ENCODE measurements around the gene MYO9A. TPM values are rescaled to one million over a fixed set of nuclear protein-coding genes. Genes with fewer than 3 reads are reported as not detected.
A peak's percentile ranks its signal among the peaks of the same experiment; 100 is the strongest.

MYO9A gene
- polyA plus RNA-seq, 4 donors: 1.6 to 10.1 (median 2.6) TPM

- no peaks in the 10 kb centered on the region for H3K9me3 ChIP-seq (ENCODE audit: control insufficient read depth in 2 of 2, insufficient read depth in 1 of 2, low read depth in 1 of 2, low read length in 1 of 2)
- H3K36me3 ChIP-seq (ENCODE audit: control insufficient read depth in 3 of 3, insufficient read depth in 2 of 3, low read depth in 1 of 3, low read length in 3 of 3): no peaks in the 10 kb centered on the region
- DNase-seq (peak; percentile 31 to 37), FAIRE-seq (no peak)
- peaks cover 0 to 2% (median 0%) of the 10 kb centered on the region in 3 donors for H3K4me1 ChIP-seq (ENCODE audit: control insufficient read depth in 3 of 3, insufficient read depth in 2 of 3, low read depth in 1 of 3, low read length in 2 of 3)
- H3K4me3 ChIP-seq (ENCODE audit: low read depth in 1 of 3, low read length in 3 of 3): no peak overlapping the region
- H3K27me3 ChIP-seq (ENCODE audit: control insufficient read depth in 3 of 3, insufficient read depth in 3 of 3, low read length in 3 of 3): no peaks in the 10 kb centered on the region
- 17 to 35% (median 24%) methylated on average over 4 of the region's 4 CpGs for WGBS, 3 donors
- no peak overlapping the region for H3K27ac ChIP-seq (ENCODE audit: low read depth in 1 of 3, low read length in 2 of 3)
These were observed 23.5 kb upstream of the MYO9A start for GRCh38 chr15:72141171-72142084.

- no peaks in the 10 kb centered on the region for H3K9me3 ChIP-seq (ENCODE audit: control insufficient read depth in 2 of 2, insufficient read depth in 1 of 2, low read depth in 1 of 2, low read length in 1 of 2)
- FAIRE-seq: no peak
These were observed 22.1 kb upstream of the MYO9A start for GRCh38 chr15:72140088-72140487.

GRCh38 chr15:72139667-72140066 is 21.7 kb upstream of the MYO9A start:
- no peak for FAIRE-seq

More at GRCh38 chr15:72140088-72140487, 22.1 kb upstream of the MYO9A start:
- H3K4me3 ChIP-seq (ENCODE audit: low read depth in 1 of 3, low read length in 3 of 3): no peak overlapping the region
- no peak for DNase-seq
- 89 to 92% (median 90%) methylated on average over 3 of the region's 3 CpGs for WGBS, 3 donors
- H3K27me3 ChIP-seq (ENCODE audit: control insufficient read depth in 3 of 3, insufficient read depth in 3 of 3, low read length in 3 of 3): no peaks in the 10 kb centered on the region
- no peaks in the 10 kb centered on the region for H3K36me3 ChIP-seq (ENCODE audit: control insufficient read depth in 3 of 3, insufficient read depth in 2 of 3, low read depth in 1 of 3, low read length in 3 of 3)
- H3K4me1 ChIP-seq (ENCODE audit: control insufficient read depth in 3 of 3, insufficient read depth in 2 of 3, low read depth in 1 of 3, low read length in 2 of 3): peaks cover 0 to 2% (median 0%) of the 10 kb centered on the region in 3 donors
- no peak overlapping the region for H3K27ac ChIP-seq (ENCODE audit: low read depth in 1 of 3, low read length in 2 of 3)

GRCh38 chr15:72136170-72137051 is 18.5 kb upstream of the MYO9A start:
- H3K4me1 ChIP-seq (ENCODE audit: control insufficient read depth in 3 of 3, insufficient read depth in 2 of 3, low read depth in 1 of 3, low read length in 2 of 3): peaks cover 0 to 2% (median 0%) of the 10 kb centered on the region in 3 donors
- no peak for FAIRE-seq
- no peaks in the 10 kb centered on the region for H3K36me3 ChIP-seq (ENCODE audit: control insufficient read depth in 3 of 3, insufficient read depth in 2 of 3, low read depth in 1 of 3, low read length in 3 of 3)
- 59 to 73% (median 69%) methylated on average over 4 of the region's 4 CpGs for WGBS, 3 donors
- DNase-seq: no peak
- no peak overlapping the region for H3K27ac ChIP-seq (ENCODE audit: low read depth in 1 of 3, low read length in 2 of 3)
- H3K27me3 ChIP-seq (ENCODE audit: control insufficient read depth in 3 of 3, insufficient read depth in 3 of 3, low read length in 3 of 3): no peaks in the 10 kb centered on the region
- no peaks in the 10 kb centered on the region for H3K9me3 ChIP-seq (ENCODE audit: control insufficient read depth in 2 of 2, insufficient read depth in 1 of 2, low read depth in 1 of 2, low read length in 1 of 2)
- no peak overlapping the region for H3K4me3 ChIP-seq (ENCODE audit: low read depth in 1 of 3, low read length in 3 of 3)

More at GRCh38 chr15:72139667-72140066, 21.7 kb upstream of the MYO9A start:
- no peak for DNase-seq
- peaks cover 0 to 2% (median 0%) of the 10 kb centered on the region in 3 donors for H3K4me1 ChIP-seq (ENCODE audit: control insufficient read depth in 3 of 3, insufficient read depth in 2 of 3, low read depth in 1 of 3, low read length in 2 of 3)
- WGBS, 3 donors: 94 to 97% (median 95%) methylated on average over 4 of the region's 4 CpGs
- no peaks in the 10 kb centered on the region for H3K9me3 ChIP-seq (ENCODE audit: control insufficient read depth in 2 of 2, insufficient read depth in 1 of 2, low read depth in 1 of 2, low read length in 1 of 2)
- no peaks in the 10 kb centered on the region for H3K36me3 ChIP-seq (ENCODE audit: control insufficient read depth in 3 of 3, insufficient read depth in 2 of 3, low read depth in 1 of 3, low read length in 3 of 3)
- no peak overlapping the region for H3K27ac ChIP-seq (ENCODE audit: low read depth in 1 of 3, low read length in 2 of 3)
- H3K4me3 ChIP-seq (ENCODE audit: low read depth in 1 of 3, low read length in 3 of 3): no peak overlapping the region
- H3K27me3 ChIP-seq (ENCODE audit: control insufficient read depth in 3 of 3, insufficient read depth in 3 of 3, low read length in 3 of 3): no peaks in the 10 kb centered on the region

GRCh38 chr15:72135719-72136118 is 17.8 kb upstream of the MYO9A start:
- Histone ChIP-seq H3K4me1 (ENCODE audit: control insufficient read depth in 3 of 3, insufficient read depth in 2 of 3, low read depth in 1 of 3, low read length in 2 of 3) (no peaks in the 10 kb centered on the region), H3K9me3 (ENCODE audit: control insufficient read depth in 2 of 2, insufficient read depth in 1 of 2, low read depth in 1 of 2, low read length in 1 of 2) (no peaks in the 10 kb centered on the region), H3K27me3 (ENCODE audit: control insufficient read depth in 3 of 3, insufficient read depth in 3 of 3, low read length in 3 of 3) (no peaks in the 10 kb centered on the region), H3K4me3 (ENCODE audit: low read depth in 1 of 3, low read length in 3 of 3) (no peak overlapping the region), H3K27ac (ENCODE audit: low read depth in 1 of 3, low read length in 2 of 3) (no peak overlapping the region), H3K36me3 (ENCODE audit: control insufficient read depth in 3 of 3, insufficient read depth in 2 of 3, low read depth in 1 of 3, low read length in 3 of 3) (no peaks in the 10 kb centered on the region)
- WGBS, 3 donors: 30 to 59% (median 54%) methylated on average over 2 of the region's 2 CpGs
- DNase-seq (no peak), FAIRE-seq (no peak)

- Histone ChIP-seq H3K36me3 (ENCODE audit: control insufficient read depth in 3 of 3, insufficient read depth in 2 of 3, low read depth in 1 of 3, low read length in 3 of 3) (no peaks in the 10 kb centered on the region), H3K27me3 (ENCODE audit: control insufficient read depth in 3 of 3, insufficient read depth in 3 of 3, low read length in 3 of 3) (no peaks in the 10 kb centered on the region), H3K9me3 (ENCODE audit: control insufficient read depth in 2 of 2, insufficient read depth in 1 of 2, low read depth in 1 of 2, low read length in 1 of 2) (no peaks in the 10 kb centered on the region), H3K4me3 (ENCODE audit: low read depth in 1 of 3, low read length in 3 of 3) (no peak overlapping the region), H3K27ac (ENCODE audit: low read depth in 1 of 3, low read length in 2 of 3) (no peak overlapping the region), H3K4me1 (ENCODE audit: control insufficient read depth in 3 of 3, insufficient read depth in 2 of 3, low read depth in 1 of 3, low read length in 2 of 3) (no peaks in the 10 kb centered on the region)
- FAIRE-seq (no peak), DNase-seq (no peak)
- WGBS, 3 donors: 91 to 97% (median 94%) methylated on average over 1 of the region's 1 CpG
These were observed 15.3 kb upstream of the MYO9A start for GRCh38 chr15:72133211-72133610.

- DNase-seq: no peak
- Histone ChIP-seq H3K27ac (ENCODE audit: low read depth in 1 of 3, low read length in 2 of 3) (no peak overlapping the region), H3K4me3 (ENCODE audit: low read depth in 1 of 3, low read length in 3 of 3) (no peak overlapping the region), H3K27me3 (ENCODE audit: control insufficient read depth in 3 of 3, insufficient read depth in 3 of 3, low read length in 3 of 3) (no peaks in the 10 kb centered on the region), H3K36me3 (ENCODE audit: control insufficient read depth in 3 of 3, insufficient read depth in 2 of 3, low read depth in 1 of 3, low read length in 3 of 3) (no peaks in the 10 kb centered on the region), H3K9me3 (ENCODE audit: control insufficient read depth in 2 of 2, insufficient read depth in 1 of 2, low read depth in 1 of 2, low read length in 1 of 2) (no peaks in the 10 kb centered on the region), H3K4me1 (ENCODE audit: control insufficient read depth in 3 of 3, insufficient read depth in 2 of 3, low read depth in 1 of 3, low read length in 2 of 3) (no peaks in the 10 kb centered on the region)
- 73 to 74% (median 74%) methylated on average over 3 of the region's 3 CpGs for WGBS, 3 donors
- no peak for FAIRE-seq
These were observed 14.0 kb upstream of the MYO9A start for GRCh38 chr15:72131922-72132321.

- FAIRE-seq (no peak), DNase-seq (no peak)
- H3K36me3 ChIP-seq (ENCODE audit: control insufficient read depth in 3 of 3, insufficient read depth in 2 of 3, low read depth in 1 of 3, low read length in 3 of 3): no peaks in the 10 kb centered on the region
- no peak overlapping the region for H3K27ac ChIP-seq (ENCODE audit: low read depth in 1 of 3, low read length in 2 of 3)
- H3K4me1 ChIP-seq (ENCODE audit: control insufficient read depth in 3 of 3, insufficient read depth in 2 of 3, low read depth in 1 of 3, low read length in 2 of 3): no peaks in the 10 kb centered on the region
- no peaks in the 10 kb centered on the region for H3K9me3 ChIP-seq (ENCODE audit: control insufficient read depth in 2 of 2, insufficient read depth in 1 of 2, low read depth in 1 of 2, low read length in 1 of 2)
- no peaks in the 10 kb centered on the region for H3K27me3 ChIP-seq (ENCODE audit: control insufficient read depth in 3 of 3, insufficient read depth in 3 of 3, low read length in 3 of 3)
- 92 to 97% (median 96%) methylated on average over 4 of the region's 4 CpGs for WGBS, 3 donors
- no peak overlapping the region for H3K4me3 ChIP-seq (ENCODE audit: low read depth in 1 of 3, low read length in 3 of 3)
These were observed 12.3 kb upstream of the MYO9A start for GRCh38 chr15:72130272-72130671.
